EH (cell line): Measurements from ENCODE around the gene GTSE1.

Source experiments
- DNase-seq: peaks from one replicate; pipeline ENCODE4 v3.0.0-alpha.2; 2015; ENCODE audit warnings: low read depth

Gene GTSE1

DNA sequence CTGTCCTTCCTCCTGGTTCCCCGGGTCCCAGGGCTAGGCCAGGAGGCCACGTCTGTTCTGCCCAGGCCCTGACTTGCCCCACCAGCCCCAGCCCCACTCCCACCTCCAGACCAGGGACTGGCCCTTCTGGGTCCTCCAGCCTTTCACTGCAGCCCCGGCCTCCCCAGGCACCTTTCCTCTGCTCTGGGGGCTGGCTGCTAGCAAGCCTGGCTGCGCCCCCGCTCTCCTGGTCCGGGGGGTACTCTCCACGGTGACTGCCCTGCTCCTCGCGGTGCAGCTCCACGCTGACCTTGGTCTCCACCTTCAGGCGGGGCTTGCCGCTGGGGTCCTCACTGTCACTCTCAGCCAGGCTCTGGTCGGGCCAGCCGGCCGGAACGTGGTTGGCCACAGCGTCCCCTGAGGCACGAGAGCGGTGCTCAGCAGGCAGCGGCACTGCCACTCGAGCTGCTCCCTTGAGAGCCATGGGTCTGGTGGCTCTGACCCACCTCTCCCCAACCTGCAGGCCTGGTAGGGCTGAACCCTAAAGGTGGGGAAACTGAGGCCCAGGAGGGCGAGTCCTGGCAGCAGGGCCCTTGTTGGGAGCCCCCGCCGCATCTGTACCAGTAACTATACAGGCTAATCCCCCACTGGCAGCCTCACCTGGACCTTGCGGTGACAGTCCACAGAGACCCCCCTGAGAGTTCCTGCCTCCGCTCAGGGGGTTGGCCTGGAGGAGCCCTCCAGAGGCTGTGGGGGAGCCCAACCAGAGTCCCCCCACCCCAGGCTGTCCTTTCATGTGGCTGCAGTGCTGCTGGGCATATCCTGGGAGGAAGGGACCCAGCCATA is 67.9 kb downstream of the GTSE1 start:
- no peak for DNase-seq

DNA sequence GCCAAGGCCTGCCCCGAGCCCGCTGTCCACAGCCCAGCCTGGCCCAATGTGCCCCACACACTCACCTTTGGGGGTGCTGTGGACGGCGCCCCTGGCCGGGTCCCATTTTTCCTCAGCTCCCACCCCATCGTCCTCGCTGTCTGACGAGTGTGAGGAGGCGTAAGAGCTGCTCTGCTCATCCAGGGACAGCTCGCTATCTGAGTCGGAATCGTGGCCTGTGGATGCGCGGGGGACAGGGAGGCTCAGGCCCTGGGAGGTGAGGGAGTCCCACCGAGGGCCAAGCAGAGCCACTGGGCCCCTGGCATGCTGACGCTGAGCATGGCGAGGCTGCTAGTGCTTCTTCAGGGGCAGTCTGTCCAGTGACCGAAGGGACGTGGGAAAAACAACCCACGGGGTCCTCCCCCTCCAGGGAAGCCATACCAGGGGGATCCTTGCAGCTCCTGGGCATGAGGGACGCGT is 68.5 kb downstream of the GTSE1 start:
- DNase-seq, result no peak

DNA sequence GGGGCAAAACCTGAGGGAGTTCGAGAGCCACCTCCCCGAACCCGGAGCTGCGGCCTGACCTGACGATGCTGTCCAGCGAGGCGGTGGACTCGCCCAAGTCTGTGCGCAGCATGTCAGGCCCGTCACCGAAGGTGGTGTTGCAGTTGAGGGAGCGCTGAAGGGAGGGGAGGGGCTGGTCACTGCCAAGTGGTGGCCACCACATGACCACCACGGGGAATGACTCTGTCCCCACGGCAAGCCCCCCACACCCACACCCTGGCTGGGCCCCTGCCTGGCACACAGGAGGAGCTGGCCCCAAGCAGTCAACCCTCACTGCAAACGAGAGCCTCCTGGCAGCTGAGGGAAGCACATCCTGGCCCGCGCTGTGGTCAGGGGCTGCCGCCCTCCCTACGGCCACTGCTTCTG is 69.7 kb downstream of the GTSE1 start:
- no peak for DNase-seq

DNA sequence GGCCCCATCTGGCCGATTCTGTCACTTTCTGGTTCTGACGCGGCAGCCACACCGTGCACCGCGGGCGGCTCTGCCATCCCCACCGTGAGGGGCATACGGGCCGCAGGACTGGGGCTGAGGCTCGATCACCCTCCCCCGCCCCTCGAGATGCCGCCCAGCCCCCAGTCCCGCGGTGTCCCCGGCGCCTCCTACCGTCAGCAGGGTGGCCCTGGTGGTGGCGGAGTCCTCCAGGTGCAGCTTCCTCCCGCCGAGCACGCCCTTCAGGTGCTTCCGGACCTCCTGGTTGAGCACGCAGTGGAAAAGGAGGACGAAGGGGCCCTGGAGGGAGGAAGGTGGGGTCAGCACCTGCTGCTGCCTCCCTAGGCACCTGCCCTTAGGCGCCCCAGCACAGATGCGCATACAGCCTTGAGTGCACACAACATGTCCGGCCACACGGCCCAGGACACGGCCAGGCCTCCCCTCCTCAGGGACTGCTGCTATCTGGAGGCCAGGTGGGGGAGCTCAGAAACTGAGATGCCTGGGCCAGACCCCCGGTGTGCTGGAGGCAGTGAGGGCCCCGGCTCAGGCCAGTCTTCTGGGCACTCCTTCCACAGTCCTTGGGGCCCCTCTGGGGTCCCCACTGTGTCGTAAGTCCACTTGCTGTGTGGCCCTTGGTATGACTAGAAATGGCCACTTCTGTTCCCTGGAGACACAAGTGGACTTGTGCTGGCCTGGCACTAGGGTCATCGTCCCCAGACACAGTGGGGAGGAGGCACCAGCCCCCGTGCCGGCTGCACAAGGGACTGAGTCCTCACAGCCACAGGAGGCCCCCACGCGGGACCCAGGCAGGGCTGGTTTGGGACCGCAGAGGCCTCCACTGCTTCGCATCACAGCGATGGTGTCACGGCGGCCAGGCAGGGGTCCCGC is 70.4 kb downstream of the GTSE1 start:
- no peak for DNase-seq

DNA sequence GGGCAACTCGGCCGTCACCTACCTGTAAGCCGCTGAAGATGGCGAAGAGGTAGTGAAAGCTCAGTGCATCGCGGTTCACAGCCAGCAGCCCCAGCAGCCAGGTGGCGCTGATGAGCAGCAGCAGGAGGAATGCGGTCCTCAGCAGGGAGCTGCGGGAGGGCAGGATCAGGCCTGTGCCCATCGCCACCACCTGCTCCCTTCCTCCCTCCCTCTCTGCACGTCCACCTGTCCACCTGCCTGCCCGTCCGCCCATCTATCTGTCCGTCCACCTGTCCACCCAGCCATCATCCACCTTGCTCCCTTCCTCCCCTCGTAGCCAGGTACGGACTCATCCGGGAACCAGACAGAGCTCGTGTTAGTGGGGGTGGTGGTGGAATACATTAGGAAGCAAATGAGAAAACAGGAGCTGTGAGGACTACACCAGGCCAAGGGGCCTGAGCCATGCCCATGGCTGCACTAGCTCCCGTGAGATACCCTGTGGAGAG is 71.1 kb downstream of the GTSE1 start:
- DNase-seq, result peak; percentile 63

DNA sequence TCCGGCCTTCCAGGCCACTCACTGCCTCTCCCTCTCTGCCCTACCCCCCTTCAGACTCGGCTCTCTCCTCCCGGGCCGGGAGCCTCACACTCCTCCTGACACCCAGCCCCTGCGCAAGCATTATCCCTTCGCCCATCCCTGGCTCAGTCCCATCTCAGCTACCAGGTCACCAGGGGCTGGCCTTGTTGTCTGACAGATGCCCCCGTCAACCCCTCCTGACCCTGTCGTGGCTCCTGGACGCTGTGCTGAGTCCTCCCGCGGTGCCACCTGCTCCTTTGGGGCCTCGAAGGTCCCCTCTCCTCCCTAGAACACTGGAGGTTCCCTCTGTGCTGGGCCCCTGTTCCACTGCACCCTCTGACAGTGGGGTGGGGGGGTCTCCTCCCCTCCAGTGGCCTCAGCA is 71.8 kb downstream of the GTSE1 start:
- DNase-seq, result no peak

DNA sequence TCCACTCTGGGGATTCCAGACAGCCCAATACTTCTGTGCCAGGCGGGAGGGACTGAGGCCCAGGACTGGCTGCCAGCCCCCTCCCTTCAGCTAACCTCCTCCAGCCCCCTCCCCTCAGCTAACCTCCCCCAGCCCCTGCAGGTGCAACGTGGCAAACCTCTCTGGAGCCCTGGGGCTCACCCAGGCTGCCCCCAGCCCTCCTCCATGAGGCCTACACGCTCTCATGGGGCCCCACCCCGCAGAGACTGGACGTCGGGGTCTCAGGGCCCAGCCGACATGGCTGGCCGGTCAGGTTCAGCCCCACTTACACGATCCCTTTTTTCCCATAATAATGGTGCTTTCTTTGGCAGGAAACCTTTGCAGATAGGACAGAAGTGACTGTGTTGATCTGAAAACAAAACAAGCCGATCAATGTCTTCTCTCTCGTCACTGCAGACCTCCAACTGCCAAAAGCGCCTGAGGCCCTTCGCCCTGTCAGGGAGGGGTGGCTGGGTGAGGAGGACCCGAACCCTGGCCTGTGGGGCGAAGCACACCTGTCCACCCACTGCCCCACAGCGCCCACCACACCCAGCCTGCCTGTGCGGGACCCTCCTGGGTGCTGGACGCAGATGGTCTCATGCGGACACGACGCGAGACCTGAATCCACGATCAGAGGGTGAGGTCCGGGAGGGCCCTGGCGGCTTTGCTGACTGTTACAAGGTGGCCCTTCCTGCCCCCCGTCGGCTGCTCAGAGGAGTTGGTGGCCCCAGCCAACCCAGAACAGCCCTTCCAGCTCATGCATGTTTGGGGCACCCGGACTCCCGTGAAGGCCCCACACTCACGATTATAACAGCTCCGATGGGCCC is 72.4 kb downstream of the GTSE1 start:
- DNase-seq, result no peak

DNA sequence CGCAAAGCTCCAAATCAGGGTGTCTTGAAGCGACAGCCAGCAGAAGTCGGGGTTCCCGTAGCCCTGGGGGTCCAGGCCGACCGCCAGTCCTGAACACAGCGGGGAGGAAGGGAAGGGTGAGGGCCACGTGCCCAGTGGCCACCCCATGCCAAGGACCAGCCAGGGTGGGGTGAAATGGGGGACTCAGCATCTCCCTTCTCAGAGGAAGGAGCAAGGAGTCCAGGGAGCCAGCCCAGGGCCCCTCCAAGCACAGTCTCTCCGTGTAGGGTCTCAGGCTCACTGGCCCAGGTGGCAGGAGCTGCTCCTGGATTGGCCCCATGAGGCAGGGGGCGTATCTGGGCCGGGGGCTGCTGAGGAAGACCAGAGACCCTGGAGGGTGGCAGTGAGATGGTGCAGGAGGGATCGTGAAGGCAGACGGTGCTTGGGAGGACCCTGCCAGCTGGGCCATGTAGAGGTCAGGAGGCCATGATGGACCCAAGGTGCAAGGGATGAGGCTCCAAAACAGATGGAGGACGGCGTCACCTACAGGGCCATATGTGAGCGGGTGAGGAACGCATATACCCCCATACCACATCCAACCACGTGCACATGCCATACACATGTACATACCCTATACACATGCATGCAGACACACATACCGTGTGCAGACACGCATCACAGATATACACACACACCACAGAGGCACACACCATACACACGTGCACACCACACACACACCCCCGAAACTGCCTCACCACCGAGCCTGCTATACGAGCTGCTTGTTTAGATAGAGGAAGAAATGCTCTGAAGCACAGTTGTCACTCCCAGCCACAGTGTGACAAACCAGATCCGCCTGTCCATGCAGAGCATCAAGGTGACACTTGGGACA is 73.3 kb downstream of the GTSE1 start:
- no peak for DNase-seq

DNA sequence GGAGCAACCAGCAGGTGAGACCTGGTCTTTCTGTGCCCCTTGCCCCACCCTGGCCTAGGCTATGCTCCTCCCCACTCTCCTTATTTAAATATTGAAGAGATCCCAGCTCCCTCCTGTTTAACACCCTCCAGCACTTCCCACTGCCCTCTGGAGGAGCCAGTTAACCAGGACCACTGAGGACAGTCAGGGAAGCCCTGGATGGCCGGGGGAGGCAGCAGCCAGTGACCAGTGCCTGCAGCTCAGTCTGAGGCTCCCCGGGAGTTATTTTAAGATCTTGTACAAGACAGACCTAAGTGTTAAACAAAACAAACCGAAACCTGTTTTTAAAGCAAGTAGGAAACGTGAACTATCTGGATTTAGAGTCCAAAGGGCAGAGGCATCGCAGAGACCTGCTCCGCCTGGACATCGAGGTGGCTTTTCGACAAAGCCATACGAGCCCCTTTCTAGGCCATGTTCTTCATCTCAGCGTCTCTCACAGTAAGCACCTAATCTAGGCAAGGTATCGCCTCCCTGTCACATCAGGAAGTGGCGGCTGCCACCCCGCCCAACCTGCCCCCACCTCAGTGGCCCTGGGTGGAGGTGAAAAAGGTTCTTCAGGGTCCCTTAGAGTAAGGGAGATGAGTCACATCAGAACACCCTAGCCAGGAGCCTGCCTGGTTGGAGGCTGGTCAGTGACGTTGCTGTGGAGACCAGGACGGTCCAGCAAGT is 74.1 kb downstream of the GTSE1 start:
- no peak for DNase-seq

DNA sequence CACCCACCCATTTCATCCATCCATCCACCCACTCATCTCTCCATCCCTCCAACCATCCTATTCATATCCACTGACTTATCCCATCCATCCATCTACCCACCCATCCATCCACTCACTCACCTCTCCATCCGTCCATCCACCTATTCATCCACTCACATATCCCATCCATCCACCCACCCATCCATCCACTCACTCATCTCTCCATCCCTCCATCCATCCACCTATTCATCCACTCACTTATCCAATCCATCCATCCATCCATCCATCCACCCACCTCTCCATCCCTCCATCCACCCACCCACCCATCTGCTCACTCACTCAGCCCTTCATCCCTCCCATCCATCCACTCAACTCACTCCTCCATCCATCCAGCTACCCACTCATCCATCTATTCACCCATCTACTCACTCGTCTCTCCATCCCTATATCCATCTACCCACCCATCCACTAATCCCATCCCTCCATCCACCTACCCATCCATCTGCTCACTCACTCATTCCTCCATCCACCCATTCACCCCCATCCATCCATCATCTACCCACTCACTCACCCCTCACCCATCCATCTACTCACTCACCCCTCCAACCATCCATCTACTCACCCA is 75.1 kb downstream of the GTSE1 start:
- no peak for DNase-seq

DNA sequence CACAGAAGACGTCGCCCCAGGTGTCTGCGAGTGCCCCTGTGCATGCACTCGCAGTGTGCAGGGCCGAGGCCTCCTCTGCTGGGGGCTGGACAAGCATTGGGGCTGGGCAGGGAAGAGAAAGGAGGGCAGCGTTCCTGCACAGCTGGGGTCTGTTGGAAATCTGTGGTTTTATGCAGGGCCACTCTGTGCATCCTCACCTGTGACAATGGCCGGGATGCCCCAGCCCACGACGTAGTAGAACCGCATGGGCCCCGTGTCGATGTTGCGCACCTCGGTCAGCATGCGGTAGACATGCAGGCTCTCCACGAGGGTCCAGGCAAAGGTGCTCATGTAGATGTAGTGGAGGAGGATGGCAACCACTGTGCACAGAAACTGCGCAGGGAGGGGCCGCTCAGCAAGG is 76.0 kb downstream of the GTSE1 start:
- no peak for DNase-seq

DNA sequence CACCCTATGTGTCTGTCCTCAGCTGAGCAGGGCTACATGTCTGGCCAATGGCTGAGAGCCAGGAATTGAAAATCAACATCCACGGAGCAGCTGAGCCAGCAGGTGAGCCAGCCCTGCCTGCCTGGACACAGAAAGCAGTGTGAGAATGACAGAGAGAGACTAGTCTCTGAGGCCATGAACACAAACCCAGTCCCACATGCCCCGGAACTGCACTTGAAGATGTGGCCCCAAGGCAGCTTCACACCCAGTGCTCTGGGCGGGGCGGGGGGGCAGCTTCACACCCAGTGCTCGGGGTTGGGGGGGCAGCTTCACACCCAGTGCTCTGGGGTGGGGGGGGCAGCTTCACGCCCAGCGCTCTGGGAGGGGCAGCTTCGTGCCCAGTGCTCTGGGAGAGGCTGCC is 76.5 kb downstream of the GTSE1 start:
- no peak for DNase-seq

DNA sequence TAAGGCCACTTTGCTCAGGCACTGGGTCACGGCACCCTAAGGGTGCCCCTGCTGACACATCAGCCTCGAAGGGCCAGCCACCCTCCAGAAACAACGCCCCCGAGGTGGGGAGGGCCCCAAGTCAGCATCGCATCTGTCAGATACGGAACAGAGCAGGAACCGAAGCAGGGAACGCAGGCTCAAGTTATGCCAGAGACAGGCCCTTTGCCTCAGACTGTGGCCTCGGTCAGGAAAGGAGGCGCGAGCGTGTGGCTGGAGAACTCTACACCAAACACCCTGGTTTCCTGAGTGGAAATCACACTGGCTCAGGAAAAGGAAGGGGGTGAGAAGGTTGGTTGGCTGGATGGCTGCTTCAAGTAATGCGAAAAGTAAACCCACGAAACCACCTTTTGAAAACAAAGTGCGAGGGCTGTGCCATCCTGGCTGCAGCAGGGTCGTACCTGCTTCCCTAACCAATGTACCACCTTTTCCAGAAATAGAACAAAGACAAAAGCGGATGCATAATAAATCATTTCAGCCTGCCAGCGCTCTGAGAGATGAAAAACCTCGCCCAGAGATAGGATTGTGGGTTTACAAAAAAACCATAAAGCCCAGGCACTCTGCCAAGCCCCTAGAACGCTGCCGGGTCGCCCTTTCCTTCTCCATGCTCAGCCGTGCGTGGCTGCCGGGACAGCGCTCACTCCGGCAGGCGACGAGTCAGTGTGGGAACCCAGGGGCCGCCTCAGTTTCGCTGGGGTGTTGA is 77.4 kb downstream of the GTSE1 start:
- DNase-seq, result no peak

DNA sequence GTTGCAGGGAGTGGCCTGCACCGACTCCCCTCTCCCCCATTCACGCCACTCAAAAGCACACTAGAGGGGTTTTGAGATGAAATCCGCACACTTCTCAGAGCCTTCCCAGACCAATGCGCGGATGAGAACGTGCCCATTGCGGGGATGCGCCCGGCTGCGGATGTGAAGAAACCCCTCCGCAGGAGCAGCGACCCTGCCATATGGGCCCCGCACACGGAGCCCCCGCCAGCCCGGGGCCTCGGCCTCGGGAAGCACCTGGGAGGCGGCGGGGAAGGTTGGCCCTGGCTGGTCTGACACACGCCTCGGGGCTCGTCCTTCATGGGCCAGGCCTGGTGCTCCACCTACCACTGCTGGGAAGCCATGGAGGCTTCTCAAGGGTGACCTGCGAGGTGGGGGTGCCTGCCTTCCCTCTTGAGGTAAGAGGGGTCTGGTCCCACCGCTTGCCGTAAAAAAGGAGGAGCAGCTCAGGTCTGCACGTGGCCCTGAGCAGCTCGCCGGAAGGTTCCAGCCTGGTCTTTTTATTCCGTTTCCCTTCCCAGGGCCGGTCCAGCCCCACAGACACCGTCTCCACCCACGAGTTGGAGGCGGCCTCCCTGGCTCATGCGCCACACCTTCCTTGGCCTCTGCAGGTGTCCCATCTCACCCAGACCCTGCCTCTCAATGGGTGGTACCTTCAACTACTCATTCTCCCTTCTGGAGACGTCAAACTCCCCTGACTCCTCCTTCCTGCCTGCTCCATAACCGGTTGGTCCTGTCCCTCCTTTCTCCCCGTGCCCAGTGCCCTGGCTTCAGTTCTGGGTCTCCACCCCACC is 78.2 kb downstream of the GTSE1 start:
- DNase-seq, result no peak

DNA sequence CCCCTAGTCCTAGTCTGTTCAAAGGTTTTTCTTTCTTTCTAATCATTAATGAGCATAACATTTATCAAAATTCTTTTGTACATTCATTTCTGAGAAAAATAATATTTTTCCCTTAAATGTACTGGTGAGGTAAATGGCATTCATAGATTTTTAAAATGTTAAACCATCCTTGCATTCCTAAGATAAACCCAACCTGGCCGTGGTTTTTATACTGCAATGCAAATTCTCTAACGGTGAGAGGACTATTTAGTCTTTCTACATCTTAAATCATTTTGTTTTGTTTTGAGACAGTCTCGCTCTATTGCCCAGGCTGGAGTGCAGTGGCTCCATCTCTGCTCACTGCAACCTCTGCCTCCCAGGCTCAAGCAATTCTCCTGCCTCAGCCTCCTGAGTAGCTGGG is 79.4 kb downstream of the GTSE1 start:
- no peak for DNase-seq

DNA sequence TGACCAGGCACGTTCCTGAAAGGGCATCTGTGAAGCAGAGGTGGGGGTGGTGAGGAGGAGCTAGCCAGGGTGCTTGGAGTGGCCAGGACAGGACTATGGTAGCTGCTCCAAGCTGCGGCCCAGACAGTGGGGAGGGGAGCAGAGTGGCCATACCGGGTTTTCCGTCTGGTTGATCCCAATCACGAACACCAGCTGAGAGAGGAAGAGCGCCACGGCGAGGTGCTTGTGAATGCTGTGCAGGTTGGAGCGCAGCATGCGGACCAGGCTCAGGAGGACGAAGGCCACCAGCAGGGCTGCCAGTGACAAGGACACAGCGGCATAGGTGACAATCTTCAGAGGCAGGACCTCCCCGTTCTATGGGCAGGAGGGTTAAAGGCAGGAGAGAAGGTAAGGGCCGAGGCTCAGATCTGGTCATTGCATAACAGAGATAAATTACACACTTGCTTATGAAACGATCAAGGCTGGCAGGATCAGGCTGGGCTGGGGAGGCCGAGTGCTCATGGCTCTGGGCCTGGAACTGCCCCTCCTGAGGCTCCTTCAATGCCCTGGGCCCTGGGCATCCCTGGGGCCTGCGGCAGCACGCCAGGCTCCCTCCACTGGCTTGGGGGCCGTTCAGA is 80.3 kb downstream of the GTSE1 start:
- no peak for DNase-seq

DNA sequence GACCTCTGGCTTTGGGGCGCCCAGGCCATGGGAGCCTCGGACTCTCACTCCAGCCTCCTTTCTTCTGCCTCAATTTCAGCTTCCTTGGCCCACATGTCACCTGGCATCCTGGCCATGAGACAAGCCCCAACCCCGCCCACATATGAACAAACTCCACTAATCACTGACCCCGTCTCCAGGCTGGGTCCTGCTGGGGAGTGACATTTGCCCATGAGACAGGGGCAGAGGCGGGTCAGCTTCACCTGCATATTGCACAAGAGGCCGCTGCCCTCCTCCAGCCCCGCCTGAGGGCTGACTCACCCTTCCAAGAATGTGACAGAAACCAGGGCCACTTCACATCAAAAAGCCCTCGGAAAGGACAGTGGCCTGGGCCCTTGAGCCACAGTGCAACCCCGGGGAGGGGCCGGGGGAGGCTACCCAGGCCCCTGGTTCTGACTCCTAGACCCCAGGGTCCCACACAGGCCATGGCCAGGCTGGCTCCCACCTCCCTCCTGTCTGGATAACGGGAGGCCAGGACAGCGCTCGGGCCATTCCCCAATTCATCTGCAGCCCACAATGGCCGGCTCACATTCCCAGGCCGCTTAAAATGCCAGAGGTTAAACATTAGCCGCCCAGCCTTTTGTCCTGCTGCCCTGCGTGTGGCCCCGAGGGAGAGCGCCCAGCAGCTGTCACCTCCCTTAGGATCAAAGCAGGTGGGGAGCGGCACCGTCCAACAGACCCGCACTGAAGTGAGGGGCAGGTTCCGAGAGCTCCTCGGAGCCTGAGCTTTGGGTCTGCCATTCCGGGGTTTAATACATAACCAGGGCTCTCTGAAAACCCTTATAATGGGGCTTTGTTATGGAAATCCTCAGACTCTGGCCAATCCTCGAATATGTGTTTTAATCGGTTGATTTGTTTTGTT is 81.1 kb downstream of the GTSE1 start:
- DNase-seq, result peak; percentile 35
